Fibroblast of skin of left biceps (primary cell): ENCODE results near the gene NPDC1.

Source experiments
- DNase-seq, 2 experiments: peaks; one replicate each; pipeline ENCODE4 v3.0.0-alpha.2; 2013; ENCODE audit warnings: low read depth in 2 of 2

The NPDC1 gene

DNA sequence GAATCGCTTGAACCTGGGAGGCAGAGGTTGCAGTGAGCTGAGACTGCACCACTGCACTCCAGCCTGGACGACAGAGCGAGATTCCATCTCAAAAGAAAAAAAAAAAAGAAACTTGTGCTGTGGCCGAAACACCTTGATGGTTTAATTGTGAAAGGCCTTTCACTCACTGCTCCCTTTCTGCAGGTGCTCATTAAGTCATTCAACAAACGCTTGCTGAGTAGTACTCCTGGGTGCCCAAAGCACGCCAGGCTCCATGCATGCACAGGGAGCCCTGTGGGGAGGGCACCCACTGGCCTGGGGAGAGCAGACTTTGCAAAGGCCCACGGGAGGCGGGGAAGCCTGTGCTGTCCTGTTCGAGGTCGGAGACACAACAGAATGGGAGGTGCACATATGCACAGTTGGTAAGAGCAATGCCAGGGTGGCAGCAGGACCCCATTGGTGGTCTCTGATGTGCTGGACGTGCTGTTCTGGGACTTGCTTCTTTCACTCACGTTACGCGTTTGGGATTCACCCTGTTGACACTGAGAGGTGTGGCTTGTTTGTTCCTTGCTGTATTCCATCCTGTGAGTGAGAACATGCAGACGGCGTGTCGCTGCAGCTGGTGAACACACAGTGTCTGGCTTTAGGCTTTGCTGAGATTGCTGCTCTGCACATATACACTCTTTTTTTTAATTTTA, 10.9 kb upstream of the NPDC1 start:
- no peak for DNase-seq

DNA sequence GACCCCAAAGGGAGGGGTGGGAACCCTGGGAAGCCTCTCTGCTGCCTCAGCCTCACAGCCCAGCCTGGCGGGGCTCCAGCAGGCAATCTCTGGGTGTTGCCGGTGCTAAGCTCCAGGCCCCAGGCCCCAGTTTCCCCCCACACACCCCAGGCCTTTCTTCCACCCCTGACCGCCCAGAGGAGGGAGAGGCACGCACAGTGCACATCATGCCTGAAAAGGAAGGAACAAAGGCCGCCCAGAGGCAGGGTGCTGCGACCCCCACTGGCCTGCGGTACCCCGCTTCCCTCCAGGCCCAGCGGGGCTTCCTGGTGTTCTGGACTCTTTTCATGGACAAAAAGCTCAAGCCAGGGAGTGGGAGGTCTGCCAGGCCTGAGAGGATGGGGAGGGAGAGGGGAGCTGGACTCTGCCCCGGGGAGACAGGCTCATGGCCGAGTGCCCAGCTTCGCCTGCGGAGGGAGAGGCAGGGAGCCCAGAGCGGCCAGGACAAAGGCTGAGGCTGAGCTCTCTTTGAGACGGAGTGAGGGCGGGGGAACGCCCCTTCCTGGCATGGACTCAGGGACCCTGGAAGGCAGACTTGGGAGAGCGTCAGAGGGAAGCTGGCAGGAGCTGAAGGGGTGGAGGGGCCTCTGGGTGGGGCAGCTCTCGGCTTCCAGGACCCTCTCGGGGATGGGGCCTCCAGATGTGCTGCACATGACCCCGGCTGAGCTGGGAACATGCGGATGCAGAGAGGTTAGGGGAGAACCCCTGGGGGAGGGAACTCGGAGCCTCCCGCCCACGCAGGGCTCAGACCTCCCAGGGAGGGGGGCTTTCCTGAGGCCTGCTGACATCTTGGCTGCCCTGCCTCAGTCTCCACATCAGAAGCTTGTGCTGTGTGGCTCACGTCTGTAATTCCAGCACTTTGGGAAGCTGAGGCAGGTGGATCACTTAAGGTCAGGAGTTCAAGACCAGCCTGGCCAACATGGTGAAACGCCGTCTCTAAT, 9.7 kb upstream of the NPDC1 start:
- DNase-seq, result no peak

DNA sequence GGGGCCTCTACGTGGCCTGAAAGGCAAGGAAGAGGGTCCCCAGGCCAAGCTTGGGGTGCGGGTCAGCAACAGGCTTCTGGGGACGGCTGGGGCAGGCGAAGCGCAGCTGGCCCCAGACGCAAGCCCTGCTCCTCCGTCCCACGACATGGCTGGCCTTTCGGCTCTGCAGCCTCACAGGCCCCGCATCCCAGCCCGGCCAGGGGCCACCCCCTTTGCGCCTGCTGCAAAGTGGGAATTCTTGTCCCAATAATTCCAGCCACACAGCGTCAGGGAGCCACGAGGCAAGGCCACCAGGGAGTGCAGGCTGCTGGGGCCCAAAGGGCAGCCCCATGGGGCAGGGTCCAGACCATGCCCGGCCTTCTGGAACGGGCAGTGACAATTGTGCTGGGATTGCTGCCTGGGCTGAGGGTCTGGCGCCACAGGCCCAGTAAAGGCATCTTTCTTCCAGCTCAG, 9.0 kb upstream of the NPDC1 start:
- DNase-seq, result no peak

DNA sequence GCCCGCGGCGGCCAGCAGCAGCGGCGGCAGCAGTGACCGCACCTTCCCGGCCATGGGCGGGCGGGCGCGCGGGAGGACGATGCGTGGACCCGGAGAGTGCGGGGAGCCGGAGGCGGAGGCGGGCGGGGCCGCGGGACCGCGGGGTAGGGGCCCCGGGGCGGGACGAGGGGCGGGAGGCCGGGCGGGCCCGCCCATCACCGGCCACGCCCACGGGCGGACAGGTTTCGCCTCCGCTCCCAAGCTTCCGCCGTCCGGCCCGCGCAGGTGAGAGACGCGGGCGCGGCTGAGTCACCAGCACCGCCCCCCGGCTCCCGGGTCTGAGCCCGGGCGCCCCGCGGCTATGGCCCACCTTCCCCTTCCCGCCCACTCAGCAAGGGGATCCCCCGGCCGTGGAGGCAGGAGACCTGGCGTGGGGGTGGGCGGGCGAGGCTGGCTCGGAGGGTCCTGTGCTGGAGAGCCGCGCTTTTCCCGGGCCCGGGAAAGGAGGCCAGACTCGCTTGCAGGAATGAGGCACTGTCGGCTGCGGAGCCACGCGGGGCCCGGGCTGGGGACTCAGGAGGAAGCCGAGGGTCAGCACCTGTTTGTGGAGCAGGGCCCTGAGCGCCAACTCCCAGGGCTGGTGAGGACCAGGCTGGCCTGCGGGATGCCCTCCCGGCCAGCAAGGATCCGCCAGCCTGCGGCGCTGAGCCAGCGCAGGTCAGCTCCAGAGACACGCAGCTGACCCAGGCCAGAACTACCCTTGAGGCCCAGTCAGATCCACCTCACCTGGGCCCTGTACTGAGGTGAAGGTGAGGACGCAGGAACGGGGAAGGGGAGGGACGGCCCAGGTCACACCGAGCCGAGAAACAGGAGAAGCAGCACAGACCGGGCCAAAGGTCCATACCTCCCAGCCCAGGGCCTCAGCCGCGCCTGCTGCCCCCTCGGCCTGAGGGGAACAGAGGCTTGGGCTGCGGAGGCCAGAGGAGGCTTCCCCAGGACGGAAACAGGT, 8.3 kb upstream of the NPDC1 start, which contains the start of gene ENTPD2:
ENTPD2 (minus strand) TSS at position 118 of the 988 bp plus-strand sequence; CDS start at position 54, 64 bp downstream.
- DNase-seq, result no peak

DNA sequence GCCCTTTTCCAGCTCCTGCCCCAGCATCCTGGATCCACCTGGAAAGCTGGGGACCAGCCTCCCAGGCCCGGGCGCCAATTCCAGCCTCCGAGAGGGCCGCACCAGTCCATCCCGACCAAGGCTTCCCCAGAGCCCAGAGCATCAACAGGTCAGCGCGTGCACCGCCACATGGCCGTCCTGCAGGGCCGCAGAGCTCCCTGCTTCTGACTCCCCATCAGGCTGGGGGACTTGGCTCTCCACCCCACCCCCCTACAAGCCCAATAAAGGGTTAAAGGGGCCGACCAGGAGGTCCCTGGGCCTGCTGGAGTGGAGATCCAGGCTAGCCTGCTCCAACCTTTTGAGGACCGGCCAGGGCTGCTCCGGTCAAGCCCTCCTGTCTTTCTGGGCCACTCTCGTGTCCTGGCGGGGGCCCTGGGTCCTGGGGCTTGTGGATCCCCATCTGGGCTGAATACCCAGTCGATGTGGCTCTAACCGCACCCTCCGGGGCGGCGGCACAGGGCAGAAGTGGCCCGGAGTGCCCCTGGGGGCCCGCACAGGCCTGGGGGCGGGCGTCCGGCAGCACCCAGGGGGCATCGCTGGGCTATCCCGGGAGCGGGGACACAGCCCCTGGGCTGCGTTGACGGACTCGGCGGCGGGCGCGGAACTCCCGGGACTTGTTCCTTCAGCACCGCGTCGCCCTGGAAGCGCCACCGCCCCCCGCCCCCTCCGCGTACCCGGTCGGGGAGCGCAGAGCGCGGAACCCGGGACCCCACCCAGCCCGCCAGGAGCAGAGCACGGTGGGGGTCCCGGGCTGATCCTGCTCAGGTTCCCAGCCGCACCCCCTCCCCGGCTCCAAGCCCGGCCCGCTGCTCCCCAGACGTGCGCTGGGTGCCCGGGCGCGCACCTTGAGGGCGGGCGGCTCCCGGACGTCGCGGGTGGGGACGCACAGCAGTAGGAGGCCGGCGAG, 7.3 kb upstream of the NPDC1 start:
- DNase-seq, result no peak

DNA sequence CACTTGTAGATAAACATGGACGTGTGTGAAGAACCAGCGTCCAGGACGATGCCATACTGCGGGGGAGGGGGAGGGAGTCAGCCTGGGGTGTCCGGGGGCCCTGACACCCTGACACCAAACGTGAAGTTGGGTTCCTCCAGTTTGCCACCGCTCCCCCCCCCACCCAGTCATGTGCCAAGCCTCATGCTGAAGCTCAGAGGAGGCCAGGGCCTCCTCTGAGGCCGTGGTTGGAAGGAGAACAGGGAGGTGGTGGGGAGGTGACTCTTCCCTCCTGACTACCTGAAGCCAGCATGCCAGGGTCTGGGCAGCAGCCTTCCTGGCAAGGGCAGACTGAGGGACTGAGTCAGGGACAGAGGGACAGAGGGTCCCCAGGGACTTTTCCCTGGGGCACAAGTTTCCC, 6.3 kb upstream of the NPDC1 start:
- no peak for DNase-seq

DNA sequence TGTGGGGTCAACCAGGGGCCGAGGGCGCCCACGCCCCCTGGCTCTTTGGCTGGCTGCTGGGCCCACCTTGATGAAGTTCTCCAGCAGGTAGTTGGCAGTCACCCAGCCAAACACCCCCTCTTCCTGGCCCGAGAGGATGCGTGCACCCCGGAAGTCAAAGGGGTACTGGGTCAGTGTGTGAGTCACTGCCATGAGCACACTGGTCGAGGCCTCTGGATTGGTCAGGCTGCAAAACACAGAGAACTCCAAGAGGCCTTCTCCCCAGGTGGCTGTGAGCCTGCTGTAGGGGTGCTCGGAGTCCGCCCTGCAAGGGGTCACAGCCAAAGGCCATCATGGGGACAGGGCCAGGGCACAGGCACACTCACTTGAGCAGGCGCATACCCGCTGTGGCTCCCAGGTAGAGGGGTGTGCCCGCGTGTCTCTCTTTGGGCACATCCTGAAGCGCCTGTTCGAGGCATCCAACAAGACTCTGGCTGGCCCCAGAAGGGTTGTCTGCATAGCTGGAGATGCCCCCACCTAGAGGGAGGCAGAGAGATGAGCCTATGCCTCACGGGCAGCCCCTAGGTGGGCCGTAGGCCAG, 5.3 kb upstream of the NPDC1 start:
- DNase-seq, result no peak

DNA sequence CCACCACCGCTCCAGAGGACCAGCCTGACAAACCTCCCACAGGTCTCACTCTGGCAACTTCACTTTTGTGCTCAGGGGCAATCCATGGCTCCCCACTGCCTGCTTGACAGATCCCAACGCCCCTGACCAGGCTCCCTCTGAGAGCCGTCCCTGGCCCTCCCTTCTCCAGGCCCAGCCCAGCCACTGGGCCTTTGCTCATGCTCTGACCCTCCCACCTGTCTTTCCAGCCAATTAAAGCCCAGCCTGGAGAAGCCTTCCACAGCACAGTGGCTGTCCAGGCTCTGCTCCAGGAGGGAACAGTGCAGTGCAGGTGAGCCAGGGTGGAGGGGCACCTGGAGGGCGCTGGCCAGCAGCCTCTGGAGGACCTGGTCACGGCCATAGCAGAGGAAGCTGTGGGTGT, 4.6 kb upstream of the NPDC1 start:
- DNase-seq, result no peak

DNA sequence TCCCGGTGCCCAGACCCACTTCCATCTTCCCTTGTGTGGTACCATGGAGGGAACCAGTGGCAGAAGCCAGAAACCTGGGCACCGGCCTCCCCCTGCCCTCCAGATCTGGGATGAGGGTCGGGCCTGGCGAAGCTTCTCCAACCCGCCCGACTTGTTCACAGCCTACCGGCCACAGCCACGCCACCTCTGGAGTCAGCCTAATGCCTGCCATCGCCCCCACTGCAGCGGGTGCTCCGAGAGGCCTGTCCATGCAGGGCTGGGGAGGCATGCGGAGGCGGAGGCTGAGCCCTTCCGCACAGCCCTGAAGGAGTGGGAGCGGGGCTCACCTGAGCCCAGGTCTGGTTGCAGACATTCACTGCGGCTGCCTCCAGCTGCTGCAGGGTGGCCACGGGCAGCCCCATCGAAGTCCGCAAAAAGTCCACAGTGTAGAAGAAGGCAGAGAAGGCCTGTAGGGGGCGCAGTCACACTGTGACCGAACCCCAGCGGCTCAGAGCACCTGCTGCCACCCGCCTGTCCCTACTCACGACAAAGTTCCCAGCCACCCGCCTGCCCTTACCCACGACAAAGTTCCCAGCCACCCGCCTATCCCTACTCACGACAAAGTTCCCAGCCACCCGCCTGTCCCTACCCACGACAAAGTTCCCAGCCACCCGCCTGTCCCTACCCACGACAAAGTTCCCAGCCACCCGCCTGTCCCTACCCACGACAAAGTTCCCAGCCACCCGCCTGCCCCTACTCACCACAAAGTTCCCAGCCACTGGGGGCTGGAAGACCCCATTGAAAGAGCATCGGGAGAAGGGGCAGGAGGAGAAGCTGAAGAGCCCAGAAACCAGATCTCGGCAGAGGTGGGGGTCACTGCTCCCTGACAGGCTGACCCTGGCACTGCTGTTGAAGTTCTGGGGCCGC, 3.8 kb upstream of the NPDC1 start:
- DNase-seq, result no peak

DNA sequence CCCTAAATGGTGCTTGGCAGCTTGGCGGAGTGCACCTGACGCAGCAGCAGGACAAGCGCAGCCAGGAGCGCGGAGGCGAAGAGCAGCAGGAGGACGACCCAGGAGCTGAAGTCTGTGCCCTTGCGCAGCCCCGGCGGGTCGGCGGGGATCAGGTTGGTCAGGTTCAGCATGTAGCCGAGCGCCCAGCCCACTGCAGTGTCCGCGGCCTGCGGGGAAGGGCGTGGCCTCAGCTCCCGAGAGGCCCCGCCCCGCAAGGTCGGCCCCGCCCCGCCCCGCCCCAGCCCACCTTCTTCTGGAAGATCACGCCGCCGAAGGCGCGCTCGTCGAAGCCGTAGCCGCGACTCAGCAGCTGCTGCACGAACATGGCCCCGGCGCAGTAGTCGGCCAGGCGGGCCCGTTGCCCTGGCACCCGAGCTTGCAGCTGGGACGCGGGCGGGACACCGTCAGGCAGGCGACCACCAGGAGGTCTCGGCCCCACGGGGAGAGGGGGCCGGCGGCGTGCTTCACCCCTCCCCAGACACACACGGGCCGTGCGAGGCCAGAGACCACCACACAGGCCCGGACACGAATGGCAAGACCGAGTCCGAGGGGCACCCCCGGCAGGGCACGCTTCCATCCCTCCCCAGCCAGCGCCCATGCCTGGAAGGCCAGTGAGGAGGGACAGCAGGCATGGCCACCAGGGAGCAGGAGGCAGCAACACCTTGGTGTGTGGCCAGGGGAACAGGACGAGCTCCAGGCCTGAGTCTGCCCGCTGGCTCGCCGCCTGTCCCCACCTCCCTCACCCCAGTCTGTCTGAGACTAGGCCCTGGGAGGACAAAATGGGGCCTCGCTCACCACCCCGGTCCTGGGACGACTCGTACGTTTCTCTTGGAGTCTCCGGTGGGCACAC, 2.9 kb upstream of the NPDC1 start:
- no peak for DNase-seq

DNA sequence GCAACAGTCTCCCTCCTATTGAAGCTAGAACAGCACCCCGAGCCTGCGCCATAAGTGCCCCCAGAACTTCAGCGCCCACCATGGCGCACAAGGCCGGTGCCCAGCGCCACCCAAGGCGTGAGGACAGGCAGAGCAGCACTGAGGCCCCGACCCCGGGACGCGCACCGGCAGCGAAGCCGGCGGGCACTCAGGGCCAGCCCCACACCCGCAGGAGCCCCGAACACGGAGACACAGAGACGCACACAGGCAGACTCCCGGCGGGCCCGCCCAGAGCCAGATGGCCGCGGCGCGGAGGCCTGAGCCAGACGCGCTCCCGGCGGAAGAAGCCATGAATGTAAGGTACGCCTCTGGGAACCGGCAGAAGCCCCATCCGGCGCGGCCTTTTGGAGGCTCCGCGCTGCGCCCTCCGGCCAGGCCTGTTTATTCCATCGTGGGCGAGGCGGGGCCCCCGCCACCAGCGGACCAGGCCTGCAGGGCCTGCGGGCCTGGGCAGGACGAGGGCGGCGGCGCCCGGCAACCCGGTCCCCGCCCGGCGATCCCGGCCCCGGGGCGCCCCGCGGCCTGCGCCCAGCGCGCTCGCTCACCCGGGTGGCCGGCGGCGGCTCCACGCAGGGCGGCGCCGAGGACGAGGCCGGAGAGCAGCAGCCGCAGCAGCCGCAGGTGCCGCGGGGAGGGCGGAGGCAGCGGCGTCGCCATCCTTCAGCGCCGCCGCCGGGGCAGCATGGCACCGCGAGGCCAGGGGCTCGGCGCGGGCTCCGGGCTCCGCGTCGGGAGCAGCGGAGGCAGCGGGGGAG, 486 bp downstream of the NPDC1 start:
- DNase-seq, result no peak

DNA sequence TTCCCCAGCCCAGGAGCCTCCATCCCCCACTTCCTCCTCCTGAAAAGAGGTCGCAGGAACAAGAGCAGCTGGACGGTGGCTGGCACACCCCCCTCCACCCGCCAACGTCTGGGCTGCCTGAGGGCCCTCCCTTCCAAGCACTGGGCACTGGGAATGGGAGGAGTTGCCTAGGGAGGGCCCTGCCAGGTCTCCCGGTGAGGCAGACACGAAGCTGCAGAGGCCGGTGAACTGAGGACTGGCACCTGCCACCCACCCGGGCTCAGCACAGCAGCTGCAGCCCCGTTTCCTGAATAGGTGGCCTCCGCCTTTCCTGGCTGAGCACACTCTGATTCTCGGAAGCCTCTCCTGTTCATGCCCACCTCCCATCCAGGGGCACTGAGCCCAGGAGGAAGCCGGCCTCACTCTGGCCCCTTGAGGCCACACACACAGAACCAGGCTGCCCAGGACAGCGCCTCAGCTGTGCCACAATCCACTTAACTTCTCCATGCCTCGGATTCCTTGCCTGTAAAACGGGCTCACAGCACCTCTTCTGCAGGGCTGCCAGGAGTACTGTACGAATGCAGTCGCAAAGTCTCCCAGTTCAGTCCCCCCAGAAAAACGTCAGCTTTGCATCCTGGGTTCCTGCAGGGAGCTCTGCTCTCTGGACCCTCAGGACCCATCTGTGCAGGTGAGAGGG, 1.3 kb downstream of the NPDC1 start:
- DNase-seq, result no peak

DNA sequence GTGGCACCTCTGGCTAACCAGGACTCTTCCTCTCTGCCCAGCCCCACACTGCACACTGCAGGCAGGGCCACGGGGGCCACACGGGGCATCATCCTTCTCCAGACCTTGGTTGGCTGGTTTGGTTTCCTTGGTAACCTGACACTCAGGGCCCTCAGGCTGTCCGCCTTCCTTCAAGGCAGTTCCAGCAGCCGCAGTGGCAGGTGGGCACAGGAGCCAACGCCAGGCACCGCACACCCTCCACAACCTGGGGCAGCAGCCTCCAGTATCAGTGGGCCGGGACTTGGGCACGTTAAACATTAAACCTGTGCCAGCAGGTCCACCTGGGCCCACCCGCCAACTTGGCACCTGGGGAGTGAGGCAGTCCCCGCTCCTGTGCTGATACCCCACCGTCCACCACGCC, 1.9 kb downstream of the NPDC1 start:
- no peak for DNase-seq

DNA sequence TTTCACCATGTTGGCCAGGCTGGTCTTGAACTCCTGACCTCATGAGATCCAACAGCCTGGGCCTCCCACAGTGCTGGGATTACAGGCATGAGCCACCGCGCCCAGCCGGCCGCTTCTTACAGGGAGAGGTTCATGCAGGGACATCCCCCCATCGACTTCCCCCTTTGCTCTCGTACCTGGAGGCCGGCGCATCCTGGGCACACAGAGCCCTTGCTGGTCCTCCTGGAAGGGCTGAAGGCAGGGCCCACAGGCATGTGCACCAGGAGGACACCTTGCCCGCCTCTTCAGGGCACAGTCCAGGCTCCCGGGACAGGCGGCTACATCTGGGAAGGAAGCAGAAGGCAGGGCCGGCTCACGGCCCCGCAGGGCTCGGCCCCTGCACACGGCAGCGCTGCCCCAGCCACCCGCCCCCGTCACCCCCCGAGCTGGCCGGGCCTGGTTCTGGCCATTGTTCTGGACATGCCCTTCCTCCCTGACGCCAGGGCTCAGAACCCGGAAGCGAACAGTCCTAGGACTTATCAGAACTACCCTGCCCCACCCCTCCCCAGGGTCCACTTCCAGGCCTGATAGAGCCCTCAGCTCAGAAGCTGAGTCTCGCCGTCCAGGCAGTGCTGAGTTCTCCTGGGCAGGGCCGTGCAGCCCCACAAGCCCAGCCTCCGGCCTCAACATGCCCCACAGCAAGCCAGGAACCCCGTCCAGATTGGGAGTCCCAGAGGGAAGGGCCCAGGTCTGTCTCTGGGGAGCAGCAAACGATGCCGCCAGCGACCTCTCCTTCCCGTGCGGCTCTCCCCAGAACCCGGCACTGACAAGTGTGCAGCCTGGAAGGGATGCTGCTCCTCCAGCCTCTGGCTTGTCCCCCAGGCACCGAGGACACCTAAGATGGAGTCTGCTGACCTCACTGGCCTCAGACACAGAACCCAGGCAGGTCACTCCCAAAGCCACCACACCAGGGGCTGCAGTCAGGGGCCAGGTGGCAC, 2.9 kb downstream of the NPDC1 start:
- DNase-seq, result no peak

DNA sequence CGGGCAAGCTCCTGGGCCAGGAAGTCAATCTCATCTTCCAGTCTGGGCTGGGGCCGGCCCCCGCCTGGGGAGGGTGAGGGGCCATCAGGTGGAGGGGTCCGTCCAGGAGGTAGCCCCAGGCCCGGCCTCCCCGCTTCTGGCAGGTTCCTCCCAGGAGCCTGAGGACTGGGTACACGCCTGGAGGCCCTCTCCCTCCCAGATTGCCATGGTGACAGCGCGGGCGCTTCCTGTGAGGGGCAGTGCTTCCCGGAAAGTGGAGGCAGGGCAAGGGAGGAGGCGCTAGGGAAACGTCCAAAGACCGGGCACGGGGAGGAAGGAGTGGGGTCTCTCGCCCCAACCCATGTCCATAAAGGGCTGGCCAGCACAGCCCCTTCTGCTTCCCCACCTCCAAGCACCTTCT, 4.9 kb downstream of the NPDC1 start:
- no peak for DNase-seq
